Activated naive CD4-positive, alpha-beta T cell treated with anti-CD3 and anti-CD28 coated beads, Interleukin-2, amount 10 ng/mL, durations not matched to agents 7 days and 5 days (primary cell): Measurements from ENCODE around the gene PFKP.
A peak's percentile ranks its signal among the peaks of the same experiment; 100 is the strongest.
"Not testable (repeated sequence)": the region's sequence is repeated elsewhere in the genome, so short reads cannot be mapped to it uniquely, and the experiment has no call there.

Experiments used
- CTCF ChIA-PET: fragments of 350-600 bp; sonication (Branson Sonifier 250); formaldehyde crosslinking; loops from one replicate; lab custom pipeline; 2021; ENCODE audit warnings: antibody characterized with exemption; lab: Charles Lee
- DNase-seq: peaks from one replicate; pipeline ENCODE4 v3.0.0-alpha.2; 2020
- H3K27ac Mint-ChIP-seq: one replicate; pipeline ENCODE4 v1.8.0; 2021; ENCODE audit warnings: mild to moderate bottlenecking, moderate library complexity, mixed read lengths
- H3K27me3 Mint-ChIP-seq: one replicate; pipeline ENCODE4 v1.8.0; 2021; ENCODE audit warnings: mild to moderate bottlenecking, mixed read lengths
- H3K36me3 Mint-ChIP-seq: one replicate; pipeline ENCODE4 v1.8.0; 2021; ENCODE audit warnings: mixed read lengths
- H3K4me1 Mint-ChIP-seq: one replicate; pipeline ENCODE4 v1.8.0; 2021; ENCODE audit warnings: mixed read lengths
- H3K4me3 Mint-ChIP-seq: one replicate; pipeline ENCODE4 v1.8.0; 2021; ENCODE audit warnings: mild to moderate bottlenecking, moderate library complexity, mixed read lengths
- H3K9me3 Mint-ChIP-seq: one replicate; pipeline ENCODE4 v1.8.0; 2021; ENCODE audit warnings: mixed read lengths

Gene PFKP

GRCh38 chr10:3056280-3057037, 10.9 kb upstream of the PFKP start:
- H3K27me3 Mint-ChIP-seq = peaks cover 51% of the 10 kb centered on the region
- no peaks in the 10 kb centered on the region for H3K4me1 Mint-ChIP-seq
- H3K4me3 Mint-ChIP-seq = no peak overlapping the region
- no peak overlapping the region for H3K27ac Mint-ChIP-seq
- no peak for DNase-seq
- no peaks in the 10 kb centered on the region for H3K36me3 Mint-ChIP-seq
- H3K9me3 Mint-ChIP-seq = no peaks in the 10 kb centered on the region
- CTCF ChIA-PET = no interaction called here

GRCh38 chr10:3057946-3058345, 9.4 kb upstream of the PFKP start:
- no peak for DNase-seq
- Mint-ChIP-seq H3K4me3 (no peak overlapping the region), H3K27ac (no peak overlapping the region), H3K9me3 (no peaks in the 10 kb centered on the region), H3K36me3 (no peaks in the 10 kb centered on the region), H3K4me1 (no peaks in the 10 kb centered on the region), H3K27me3 (peaks cover 41% of the 10 kb centered on the region)
- CTCF ChIA-PET = no interaction called here

- peaks cover 28% of the 10 kb centered on the region for H3K27me3 Mint-ChIP-seq
- H3K27ac Mint-ChIP-seq = no peak overlapping the region
- DNase-seq = no peak
- no peak overlapping the region for H3K4me3 Mint-ChIP-seq
- H3K4me1 Mint-ChIP-seq = no peaks in the 10 kb centered on the region
- CTCF ChIA-PET = no interaction called here
- H3K36me3 Mint-ChIP-seq = no peaks in the 10 kb centered on the region
- H3K9me3 Mint-ChIP-seq = no peaks in the 10 kb centered on the region
These were observed 7.4 kb upstream of the PFKP start for GRCh38 chr10:3059974-3060373.

GRCh38 chr10:3060481-3060889, 6.9 kb upstream of the PFKP start:
- no peak for DNase-seq
- H3K27ac Mint-ChIP-seq = no peak overlapping the region
- no peak overlapping the region for H3K4me3 Mint-ChIP-seq
- CTCF ChIA-PET = no interaction called here
- H3K9me3 Mint-ChIP-seq = no peaks in the 10 kb centered on the region
- H3K27me3 Mint-ChIP-seq = peaks cover 24% of the 10 kb centered on the region
- no peaks in the 10 kb centered on the region for H3K4me1 Mint-ChIP-seq
- H3K36me3 Mint-ChIP-seq = no peaks in the 10 kb centered on the region

- CTCF ChIA-PET, H3K9me3 Mint-ChIP-seq, H3K27ac Mint-ChIP-seq, H3K4me1 Mint-ChIP-seq, H3K36me3 Mint-ChIP-seq, H3K4me3 Mint-ChIP-seq, DNase-seq: not testable (repeated sequence)
- peaks cover 26% of the 10 kb centered on the region for H3K27me3 Mint-ChIP-seq
These were observed 5.9 kb upstream of the PFKP start for GRCh38 chr10:3061323-3061898.

GRCh38 chr10:3062502-3063186, 4.7 kb upstream of the PFKP start:
- no peaks in the 10 kb centered on the region for H3K9me3 Mint-ChIP-seq
- H3K27me3 Mint-ChIP-seq = peaks cover 26% of the 10 kb centered on the region
- H3K4me3 Mint-ChIP-seq = no peak overlapping the region

GRCh38 chr10:3064423-3064822, 2.9 kb upstream of the PFKP start:
- CTCF ChIA-PET = no interaction called here
- Mint-ChIP-seq H3K27me3 (peaks cover 23% of the 10 kb centered on the region), H3K27ac (no peak overlapping the region), H3K4me3 (no peak overlapping the region), H3K9me3 (no peaks in the 10 kb centered on the region), H3K36me3 (peaks cover 7% of the 10 kb centered on the region), H3K4me1 (peaks cover 4% of the 10 kb centered on the region)
- DNase-seq = no peak

More at GRCh38 chr10:3062502-3063186, 4.7 kb upstream of the PFKP start:
- no peaks in the 10 kb centered on the region for H3K4me1 Mint-ChIP-seq
- no peak overlapping the region for H3K27ac Mint-ChIP-seq
- CTCF ChIA-PET = no interaction called here
- no peak for DNase-seq
- H3K36me3 Mint-ChIP-seq = no peaks in the 10 kb centered on the region

- Mint-ChIP-seq H3K4me3 (peak overlapping the region; percentile 55), H3K4me1 (peaks cover 15% of the 10 kb centered on the region), H3K27me3 (peaks cover 23% of the 10 kb centered on the region), H3K36me3 (peaks cover 19% of the 10 kb centered on the region), H3K27ac (no peak overlapping the region), H3K9me3 (no peaks in the 10 kb centered on the region)
- DNase-seq = no peak
- CTCF ChIA-PET = no interaction called here
These were observed 1.7 kb upstream of the PFKP start for GRCh38 chr10:3065622-3066021.

GRCh38 chr10:3066317-3067117, 831 bp upstream of the PFKP start:
- CTCF ChIA-PET = no interaction called here
- Mint-ChIP-seq H3K9me3 (no peaks in the 10 kb centered on the region), H3K27me3 (peaks cover 23% of the 10 kb centered on the region), H3K4me3 (peak overlapping the region; percentile 72), H3K36me3 (peaks cover 23% of the 10 kb centered on the region), H3K4me1 (peaks cover 22% of the 10 kb centered on the region), H3K27ac (no peak overlapping the region)
- no peak for DNase-seq

- Mint-ChIP-seq H3K27me3 (peaks cover 23% of the 10 kb centered on the region), H3K27ac (peak overlapping the region; percentile 89), H3K9me3 (no peaks in the 10 kb centered on the region), H3K4me3 (peak overlapping the region; percentile 90), H3K4me1 (peaks cover 35% of the 10 kb centered on the region), H3K36me3 (peaks cover 34% of the 10 kb centered on the region)
- CTCF ChIA-PET = no interaction called here
- no peak for DNase-seq
These were observed 471 bp downstream of the PFKP start for GRCh38 chr10:3067859-3068179.

GRCh38 chr10:3068201-3068967, 1.0 kb downstream of the PFKP start:
- peak overlapping the region; percentile 89 for H3K27ac Mint-ChIP-seq
- H3K36me3 Mint-ChIP-seq = peaks cover 39% of the 10 kb centered on the region
- peak overlapping the region; percentile 90 for H3K4me3 Mint-ChIP-seq
- CTCF ChIA-PET = no interaction called here
- H3K9me3 Mint-ChIP-seq = no peaks in the 10 kb centered on the region
- H3K27me3 Mint-ChIP-seq = peaks cover 23% of the 10 kb centered on the region
- peaks cover 41% of the 10 kb centered on the region for H3K4me1 Mint-ChIP-seq
- DNase-seq = peak; percentile 79

GRCh38 chr10:3068968-3069737, 1.8 kb downstream of the PFKP start:
- Mint-ChIP-seq H3K27me3 (peaks cover 23% of the 10 kb centered on the region), H3K9me3 (no peaks in the 10 kb centered on the region), H3K4me1 (peaks cover 48% of the 10 kb centered on the region), H3K27ac (peak overlapping the region; percentile 89), H3K4me3 (peak overlapping the region; percentile 90), H3K36me3 (peaks cover 42% of the 10 kb centered on the region)
- peak; percentile 58 for DNase-seq
- CTCF ChIA-PET = interaction anchor here (0.9 kb wide), 1 partner anchor 23 kb away, joined by 3 read pairs; no protein-coding TSS in a partner anchor

- H3K4me3 Mint-ChIP-seq = peak overlapping the region; percentile 86
- peaks cover 23% of the 10 kb centered on the region for H3K27me3 Mint-ChIP-seq
- H3K36me3 Mint-ChIP-seq = peaks cover 46% of the 10 kb centered on the region
- H3K4me1 Mint-ChIP-seq = peaks cover 52% of the 10 kb centered on the region
- CTCF ChIA-PET = interaction anchor here (0.9 kb wide), 1 partner anchor 22 kb away, joined by 3 read pairs; no protein-coding TSS in a partner anchor
- H3K9me3 Mint-ChIP-seq = no peaks in the 10 kb centered on the region
- H3K27ac Mint-ChIP-seq = peak overlapping the region; percentile 88
- no peak for DNase-seq
These were observed 2.5 kb downstream of the PFKP start for GRCh38 chr10:3069876-3070275.
